Stimulated activated CD4-positive, alpha-beta T cell treated with anti-CD3 and anti-CD28 coated beads, Interleukin-1b, Interleukin-23, amount 100 ng/mL, for 4 hours (primary cell): ENCODE data around the gene CRLF2.
"Not testable (repeated sequence)": the region's sequence is repeated elsewhere in the genome, so short reads cannot be mapped to it uniquely, and the experiment has no call there.

Source experiments
- DNase-seq, 2 donors: peaks; one replicate each; pipeline ENCODE4 v3.0.0-alpha.2; 2020; ENCODE audit warnings: low read depth in 2 of 2

Gene CRLF2

DNA sequence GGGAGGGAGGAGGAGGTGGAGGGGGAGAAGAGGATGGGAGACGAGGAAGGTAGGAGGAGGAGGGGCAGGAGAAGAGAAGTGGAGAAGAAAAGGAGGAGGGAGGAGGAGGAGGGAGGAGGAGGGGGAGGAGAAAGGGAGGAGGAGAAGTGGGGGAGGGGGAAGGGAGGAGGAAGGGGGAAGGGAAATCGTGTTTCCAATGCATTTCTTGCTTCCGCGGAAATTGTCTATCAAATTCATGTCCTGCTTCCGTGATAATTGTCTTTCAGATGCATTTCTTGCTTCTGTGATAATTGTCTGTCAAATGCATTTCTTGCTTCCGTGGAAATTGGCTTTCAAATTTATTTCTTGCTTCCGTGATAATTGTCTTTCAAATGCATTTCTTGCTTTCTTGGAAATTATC lies 43.3 kb downstream of the CRLF2 start:
- DNase-seq = no peak

- no peak for DNase-seq
Measured at GRCh38 chrX:1167918-1168481, 44.4 kb downstream of the CRLF2 start.

GRCh38 chrX:1167466-1167865 lies 45.0 kb downstream of the CRLF2 start:
- DNase-seq = no peak

DNA sequence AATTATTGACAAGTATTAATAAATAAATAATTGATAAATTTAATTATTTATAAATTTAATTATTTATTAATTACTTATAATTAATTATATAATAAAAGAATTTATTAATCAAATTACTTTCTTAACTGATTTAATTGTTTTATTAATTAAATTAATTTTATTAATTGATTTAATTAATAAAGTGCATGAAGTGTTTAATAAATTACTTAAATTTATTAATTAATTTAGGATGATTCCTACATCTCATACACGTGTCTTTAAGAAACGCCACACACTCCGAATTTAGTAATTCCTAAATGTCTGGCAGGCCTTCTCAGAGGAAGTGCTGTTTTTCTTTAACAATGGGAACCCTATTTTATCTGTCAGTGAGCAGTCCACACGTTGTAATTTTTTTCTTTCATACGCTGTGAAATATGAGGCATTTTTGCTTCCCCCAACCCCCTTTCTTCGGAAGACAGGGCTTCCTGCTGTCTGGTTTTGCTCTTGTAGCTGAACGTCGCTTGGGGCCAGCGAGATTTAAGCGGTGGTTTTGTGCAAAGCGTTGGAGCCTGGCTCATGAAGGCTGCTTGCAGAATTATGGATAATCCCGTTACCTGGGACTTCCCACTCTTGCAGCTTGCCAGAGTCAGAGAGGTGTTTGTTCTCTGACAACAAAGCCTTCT lies 46.8 kb downstream of the CRLF2 start:
- no peak for DNase-seq

- DNase-seq = no peak
Measured at GRCh38 chrX:1164322-1165288, 47.8 kb downstream of the CRLF2 start.

- DNase-seq = no peak
Measured at GRCh38 chrX:1163231-1163630, 49.2 kb downstream of the CRLF2 start.

DNA sequence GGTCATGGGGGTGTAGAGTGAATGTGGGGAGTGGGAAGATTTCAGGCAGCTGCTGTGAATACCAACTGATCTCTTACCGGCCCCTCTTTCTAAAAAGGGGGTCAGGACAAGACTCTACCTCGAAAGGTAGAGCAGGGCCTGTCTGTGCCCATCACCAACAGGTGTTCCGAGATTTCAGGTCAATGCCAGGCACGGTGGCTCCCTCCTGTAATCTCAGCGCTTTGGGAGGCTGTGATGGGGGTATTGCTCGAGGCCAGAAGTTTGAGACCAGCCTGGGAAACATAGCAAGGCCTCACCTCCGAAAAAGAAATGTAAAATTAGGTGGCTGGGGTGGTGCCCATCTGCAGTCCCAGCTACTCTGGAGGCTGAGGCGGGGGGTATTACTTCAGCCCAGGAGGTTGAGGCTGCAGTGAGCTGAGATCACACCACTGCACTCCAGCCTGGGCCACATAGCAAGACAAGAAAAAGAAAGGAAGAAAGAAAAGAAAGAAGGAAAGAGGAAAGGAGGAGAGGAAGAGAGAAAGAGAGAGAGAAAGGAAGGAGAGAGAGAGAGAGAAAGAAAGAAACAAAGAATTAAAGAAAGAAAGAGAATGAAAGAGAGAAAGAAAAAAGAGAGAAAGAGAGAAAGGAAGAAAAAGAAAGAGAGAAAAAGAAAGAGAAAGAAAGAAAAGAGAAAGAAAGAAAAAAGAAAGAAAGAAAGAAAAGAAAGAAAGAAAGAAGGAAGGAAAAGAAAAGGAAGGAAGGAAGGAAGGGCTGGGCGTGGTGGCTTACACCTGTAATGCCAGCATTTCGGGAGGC lies 50.1 kb downstream of the CRLF2 start:
- no peak for DNase-seq

- no peak for DNase-seq
Measured at GRCh38 chrX:1159548-1159947, 52.9 kb downstream of the CRLF2 start.

GRCh38 chrX:1156681-1157455 lies 55.6 kb downstream of the CRLF2 start:
- DNase-seq = not testable (repeated sequence)

DNA sequence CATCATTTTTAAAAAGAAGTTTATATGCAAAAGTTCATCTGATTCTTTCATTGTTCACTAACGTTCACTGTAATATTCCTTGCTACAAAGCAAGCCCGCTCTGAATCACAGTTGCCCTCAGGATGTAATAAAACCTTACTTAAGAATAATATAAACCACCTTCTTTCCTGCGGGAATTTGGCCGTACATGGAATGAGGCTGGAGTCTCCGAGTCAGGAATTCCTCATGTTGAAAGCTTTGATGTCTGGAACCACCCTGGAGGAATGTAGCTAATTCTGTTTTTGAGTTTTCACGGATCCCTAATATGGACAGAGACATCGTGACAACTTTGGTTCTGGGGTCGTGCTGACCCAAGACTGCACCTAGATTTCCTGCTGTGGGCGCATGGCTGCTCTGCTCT lies 58.5 kb downstream of the CRLF2 start:
- DNase-seq = no peak

GRCh38 chrX:1152090-1152489 lies 60.4 kb downstream of the CRLF2 start:
- DNase-seq = no peak

- no peak for DNase-seq
Measured at GRCh38 chrX:1151378-1152077, 60.9 kb downstream of the CRLF2 start.

- no peak for DNase-seq
Measured at GRCh38 chrX:1150569-1151347, 61.7 kb downstream of the CRLF2 start.

- DNase-seq = no peak
Measured at GRCh38 chrX:1147611-1148515, 64.6 kb downstream of the CRLF2 start.

DNA sequence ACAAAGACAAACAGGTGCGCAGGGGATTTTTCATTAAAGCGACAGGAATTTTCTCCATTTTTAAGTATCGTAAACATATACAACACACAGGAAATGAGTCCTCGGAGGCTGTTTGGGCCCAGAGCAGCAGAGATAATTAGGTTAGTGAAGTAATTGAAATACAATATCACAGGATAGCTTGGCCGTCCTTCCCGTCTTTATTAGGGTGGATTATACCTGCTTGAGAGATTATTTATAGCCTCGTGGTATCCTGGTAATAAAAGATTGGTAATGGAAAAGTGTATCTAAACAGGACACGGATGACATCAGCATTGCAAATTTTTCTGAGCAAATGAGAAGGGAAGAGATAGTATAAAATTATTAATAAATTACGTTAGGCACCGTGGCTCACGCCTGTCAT lies 68.2 kb downstream of the CRLF2 start:
- no peak for DNase-seq
